ENCODE data around the gene FAM47E. TPM values are rescaled to one million over a fixed set of nuclear protein-coding genes. Genes with fewer than 3 reads are reported as not detected.
A peak's percentile ranks its signal among the peaks of the same experiment; 100 is the strongest.

Gene FAM47E
- total RNA-seq, 1 donor: 0.86 TPM

GRCh38 chr4:76214177-76214675, 37.3 kb upstream of the FAM47E start:
- no peak for TF ChIP-seq CTCF (IDR thresholded peaks at IDR 0.05; ENCODE audit: insufficient read depth, low read depth, low read length)
- no peak for DNase-seq (ENCODE audit: low read depth)
- peak overlapping the region; percentile 66 for H3K4me3 ChIP-seq (ENCODE audit: low read depth, low read length)

- TF ChIP-seq CTCF (IDR thresholded peaks at IDR 0.05; ENCODE audit: insufficient read depth, low read depth, low read length): no peak
- DNase-seq (ENCODE audit: low read depth): no peak
- H3K4me3 ChIP-seq (ENCODE audit: low read depth, low read length): no peak overlapping the region
These were observed 36.4 kb upstream of the FAM47E start for GRCh38 chr4:76215077-76215476.

GRCh38 chr4:76216524-76216923, 35.0 kb upstream of the FAM47E start:
- TF ChIP-seq CTCF (IDR thresholded peaks at IDR 0.05; ENCODE audit: insufficient read depth, low read depth, low read length): no peak
- DNase-seq (ENCODE audit: low read depth): no peak
- H3K4me3 ChIP-seq (ENCODE audit: low read depth, low read length): no peak overlapping the region

GRCh38 chr4:76216975-76217814, 34.3 kb upstream of the FAM47E start:
- no peak for DNase-seq (ENCODE audit: low read depth)
- no peak for TF ChIP-seq CTCF (IDR thresholded peaks at IDR 0.05; ENCODE audit: insufficient read depth, low read depth, low read length)
- no peak overlapping the region for H3K4me3 ChIP-seq (ENCODE audit: low read depth, low read length)

GRCh38 chr4:76219299-76220055, 32.0 kb upstream of the FAM47E start:
- DNase-seq (ENCODE audit: low read depth): peak; percentile 90
- H3K4me3 ChIP-seq (ENCODE audit: low read depth, low read length): no peak overlapping the region
- no peak for TF ChIP-seq CTCF (IDR thresholded peaks at IDR 0.05; ENCODE audit: insufficient read depth, low read depth, low read length)

GRCh38 chr4:76224171-76224570, 27.4 kb upstream of the FAM47E start:
- no peak for TF ChIP-seq CTCF (IDR thresholded peaks at IDR 0.05; ENCODE audit: insufficient read depth, low read depth, low read length)

More at GRCh38 chr4:76224171-76224570, 27.4 kb upstream of the FAM47E start:
- no peak overlapping the region for H3K4me3 ChIP-seq (ENCODE audit: low read depth, low read length)
- DNase-seq (ENCODE audit: low read depth): no peak
